Astrocyte (in vitro differentiated cells and primary cell): Measurements from ENCODE around the gene TTLL5.

Experiments
- EZH2 ChIP-seq: IDR thresholded peaks from 2 replicates; pipeline ENCODE4 v1.6.1; 2012; ENCODE audit warnings: mild to moderate bottlenecking, low read length, inconsistent platforms; ENCODE audit not compliant: insufficient read depth
- TF ChIP-seq, protein P1 (sequence below): IDR thresholded peaks from 2 replicates; pipeline ENCODE4 v1.5.1; 2011; ENCODE audit warnings: low read depth, mild to moderate bottlenecking, inconsistent platforms, low read length, moderate library complexity; ENCODE audit not compliant: insufficient read depth

DNA sequence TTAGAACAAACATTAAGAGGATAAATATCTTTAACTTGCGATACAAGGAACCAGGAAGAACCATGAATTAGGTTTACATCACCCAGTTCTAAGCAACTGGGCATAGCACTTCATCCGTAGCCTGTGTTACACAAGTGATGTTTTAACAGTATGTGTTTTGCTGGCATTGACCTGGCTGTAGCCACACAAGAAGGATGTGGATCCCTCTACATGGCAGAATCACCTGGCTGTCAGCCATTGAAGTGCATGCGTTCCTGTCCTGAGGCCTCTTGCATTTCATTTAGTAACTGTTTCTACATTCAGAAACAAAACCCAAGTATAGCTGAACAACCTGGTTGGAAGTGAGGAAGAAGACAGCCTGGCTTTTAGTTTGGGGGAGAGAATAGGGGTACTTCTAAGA is 248.6 kb downstream of the TTLL5 start:
- TF ChIP-seq, protein P1, sequence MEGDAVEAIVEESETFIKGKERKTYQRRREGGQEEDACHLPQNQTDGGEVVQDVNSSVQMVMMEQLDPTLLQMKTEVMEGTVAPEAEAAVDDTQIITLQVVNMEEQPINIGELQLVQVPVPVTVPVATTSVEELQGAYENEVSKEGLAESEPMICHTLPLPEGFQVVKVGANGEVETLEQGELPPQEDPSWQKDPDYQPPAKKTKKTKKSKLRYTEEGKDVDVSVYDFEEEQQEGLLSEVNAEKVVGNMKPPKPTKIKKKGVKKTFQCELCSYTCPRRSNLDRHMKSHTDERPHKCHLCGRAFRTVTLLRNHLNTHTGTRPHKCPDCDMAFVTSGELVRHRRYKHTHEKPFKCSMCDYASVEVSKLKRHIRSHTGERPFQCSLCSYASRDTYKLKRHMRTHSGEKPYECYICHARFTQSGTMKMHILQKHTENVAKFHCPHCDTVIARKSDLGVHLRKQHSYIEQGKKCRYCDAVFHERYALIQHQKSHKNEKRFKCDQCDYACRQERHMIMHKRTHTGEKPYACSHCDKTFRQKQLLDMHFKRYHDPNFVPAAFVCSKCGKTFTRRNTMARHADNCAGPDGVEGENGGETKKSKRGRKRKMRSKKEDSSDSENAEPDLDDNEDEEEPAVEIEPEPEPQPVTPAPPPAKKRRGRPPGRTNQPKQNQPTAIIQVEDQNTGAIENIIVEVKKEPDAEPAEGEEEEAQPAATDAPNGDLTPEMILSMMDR: no peak
- no peak for TF ChIP-seq EZH2
